Gastrocnemius medialis (tissue), 4 donors: ENCODE data around the gene AFF3.

Experiments used
- POLR2A ChIP-seq, 2 donors: fragments of 450-650 bp; IDR thresholded peaks; one replicate each; pipeline ENCODE4 v1.6.1; 2017; ENCODE audit warnings: antibody characterized with exemption in 2 of 2, mild to moderate bottlenecking in 2 of 2, moderate library complexity in 2 of 2
- TF ChIP-seq, protein P1 (sequence below), 5 experiments: fragments of 450-650 bp in 3 of 5; fragments of 200-600 bp in 2 of 5; sonication (generic) in 2 of 5; IDR thresholded peaks in 4 of 5; conservative IDR thresholded peaks in 1 of 5; 1 replicate in 4 of 5; 2 replicates in 1 of 5; pipeline ENCODE4 v1.5.1; 2016 to 2019; ENCODE audit warnings: antibody characterized with exemption in 5 of 5, mild to moderate bottlenecking in 3 of 5, moderate library complexity in 3 of 5

DNA sequence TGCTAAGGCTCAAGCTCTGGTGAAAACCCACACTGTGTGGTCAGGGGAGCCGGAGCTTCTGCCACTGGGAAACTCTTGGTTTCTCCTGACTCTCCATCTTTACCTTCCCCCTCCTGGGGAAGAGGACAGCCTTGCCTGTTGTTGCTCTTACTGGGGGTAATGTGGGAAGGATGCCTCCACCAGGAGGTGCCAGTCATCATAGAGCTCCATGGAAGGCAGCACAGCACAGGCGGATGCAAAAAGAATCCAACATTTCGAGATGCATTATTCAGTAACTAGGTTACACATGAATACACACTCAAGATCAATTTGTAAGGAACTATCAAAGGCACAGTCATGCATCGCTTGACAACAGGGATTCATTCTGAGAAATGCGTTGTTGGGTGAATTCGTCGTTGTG, 322.6 kb downstream of the AFF3 start:
- TF ChIP-seq POLR2A (IDR thresholded peaks at IDR 0.05): no peak
- TF ChIP-seq, protein P1, sequence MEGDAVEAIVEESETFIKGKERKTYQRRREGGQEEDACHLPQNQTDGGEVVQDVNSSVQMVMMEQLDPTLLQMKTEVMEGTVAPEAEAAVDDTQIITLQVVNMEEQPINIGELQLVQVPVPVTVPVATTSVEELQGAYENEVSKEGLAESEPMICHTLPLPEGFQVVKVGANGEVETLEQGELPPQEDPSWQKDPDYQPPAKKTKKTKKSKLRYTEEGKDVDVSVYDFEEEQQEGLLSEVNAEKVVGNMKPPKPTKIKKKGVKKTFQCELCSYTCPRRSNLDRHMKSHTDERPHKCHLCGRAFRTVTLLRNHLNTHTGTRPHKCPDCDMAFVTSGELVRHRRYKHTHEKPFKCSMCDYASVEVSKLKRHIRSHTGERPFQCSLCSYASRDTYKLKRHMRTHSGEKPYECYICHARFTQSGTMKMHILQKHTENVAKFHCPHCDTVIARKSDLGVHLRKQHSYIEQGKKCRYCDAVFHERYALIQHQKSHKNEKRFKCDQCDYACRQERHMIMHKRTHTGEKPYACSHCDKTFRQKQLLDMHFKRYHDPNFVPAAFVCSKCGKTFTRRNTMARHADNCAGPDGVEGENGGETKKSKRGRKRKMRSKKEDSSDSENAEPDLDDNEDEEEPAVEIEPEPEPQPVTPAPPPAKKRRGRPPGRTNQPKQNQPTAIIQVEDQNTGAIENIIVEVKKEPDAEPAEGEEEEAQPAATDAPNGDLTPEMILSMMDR (IDR thresholded peaks at IDR 0.05 in 4 of 5, conservative IDR thresholded peaks at IDR 0.05 in 1 of 5): no peak
